GM12878 (cell line): ENCODE data around the gene PPME1. TPM values are rescaled to one million over a fixed set of nuclear protein-coding genes. Genes with fewer than 3 reads are reported as not detected.
A peak's percentile ranks its signal among the peaks of the same experiment; 100 is the strongest.

Source experiments
- ATAC-seq: fragments of 200-7000 bp; cut with Tn5 transposase; 3 replicates; pipeline ENCODE4 v1.9.1; 2020; ENCODE audit warnings: mild to moderate bottlenecking, moderate library complexity
- BruUV-seq: library from RNA; stranded (reverse); fragments of 400-500 nt; replicated peaks from 2 replicates; lab custom pipeline; 2021; lab: Mats Ljungman, UMichigan
- CTCF ChIA-PET: fragments of 300-600 bp; sonication (Branson Sonifier 250); formaldehyde crosslinking; extraction: SDS; loops from one replicate; lab custom pipeline; 2021; ENCODE audit warnings: inconsistent platforms; lab: Yijun Ruan, JAX
- POLR2A ChIA-PET: fragments of 350-600 bp; formaldehyde crosslinking; extraction: SDS; loops from one replicate; lab custom pipeline; 2021; ENCODE audit warnings: inconsistent platforms; lab: Charles Lee
- RAD21 ChIA-PET: fragments of 300-600 bp; sonication (Branson Sonifier 250); formaldehyde crosslinking; loops from one replicate; lab custom pipeline; 2023; ENCODE audit warnings: antibody characterized with exemption; ENCODE audit not compliant: unreplicated experiment; lab: Charles Lee
- SMC1A ChIA-PET: fragments of 300-600 bp; sonication (Branson Sonifier 250); formaldehyde crosslinking; loops from one replicate; lab custom pipeline; 2023; ENCODE audit not compliant: unreplicated experiment, uncharacterized antibody; lab: Charles Lee
- DNase-seq: peaks from one replicate; pipeline ENCODE4 v3.0.0-alpha.2; 2011; ENCODE audit warnings: low read depth, low spot score
- FAIRE-seq: peaks from 3 replicates; lab custom pipeline; 2011; peaks lifted over from hg19 to GRCh38; lab: Jason Lieb, UNC
- H2AFZ ChIP-seq: 2 replicates; pipeline ENCODE4 v1.6.0; 2011; ENCODE audit warnings: low read depth, low read length, control low read depth; ENCODE audit not compliant: control insufficient read depth
- H3K27ac ChIP-seq: 2 replicates; pipeline ENCODE4 v1.5.1; 2011; ENCODE audit warnings: control low read depth; ENCODE audit not compliant: control insufficient read depth, insufficient read depth
- H3K27me3 ChIP-seq, 2 experiments: replicated peaks in 1 of 2; 2 replicates each; pipeline versions ENCODE4 v1.6.0 to v1.6.1; 2011; ENCODE audit warnings: low read length in 1 of 2; ENCODE audit not compliant: control insufficient read depth in 2 of 2, insufficient read depth in 2 of 2
- H3K36me3 ChIP-seq, 2 experiments: 2 replicates each; pipeline ENCODE4 v1.5.1; 2011; ENCODE audit warnings: low read length in 1 of 2; ENCODE audit not compliant: control insufficient read depth in 2 of 2, insufficient read depth in 2 of 2
- H3K4me1 ChIP-seq: 2 replicates; pipeline ENCODE4 v1.6.1; 2011; ENCODE audit warnings: mild to moderate bottlenecking, low read length, moderate library complexity, mixed read lengths; ENCODE audit not compliant: control insufficient read depth, insufficient read depth
- H3K4me2 ChIP-seq: 2 replicates; pipeline ENCODE4 v1.6.0; 2011; ENCODE audit warnings: control low read depth; ENCODE audit not compliant: control insufficient read depth, insufficient read depth
- H3K4me3 ChIP-seq: fragments of 200-600 bp; sonication (generic); 2 replicates; pipeline ENCODE4 v1.5.1; 2016
- H3K79me2 ChIP-seq: 2 replicates; pipeline ENCODE4 v1.6.0; 2011; ENCODE audit warnings: low read length; ENCODE audit not compliant: control insufficient read depth, insufficient read depth
- H3K9ac ChIP-seq: 2 replicates; pipeline ENCODE4 v1.8.0; 2011; ENCODE audit warnings: low read length, control low read depth, mixed read lengths; ENCODE audit not compliant: control insufficient read depth, insufficient read depth
- H3K9me3 ChIP-seq: replicated peaks from 3 replicates; pipeline ENCODE4 v1.5.1; 2011; ENCODE audit warnings: mild to moderate bottlenecking, low read length; ENCODE audit not compliant: control insufficient read depth, insufficient read depth
- H4K20me1 ChIP-seq: 2 replicates; pipeline ENCODE4 v1.6.0; 2011; ENCODE audit not compliant: control insufficient read depth, insufficient read depth
- ATF7 ChIP-seq: fragments of 450-650 bp; IDR thresholded peaks from 2 replicates; pipeline ENCODE4 v1.6.1; 2016; ENCODE audit warnings: low read depth, mild to moderate bottlenecking
- CBFB ChIP-seq: IDR thresholded peaks from 2 replicates; pipeline ENCODE4 v1.6.1; 2016; ENCODE audit warnings: antibody characterized with exemption, low read depth
- FOXK2 ChIP-seq: fragments of 450-650 bp; IDR thresholded peaks from 2 replicates; pipeline ENCODE4 v1.6.1; 2017; ENCODE audit warnings: mild to moderate bottlenecking, moderate library complexity
- FOXM1 ChIP-seq: IDR thresholded peaks from 2 replicates; pipeline ENCODE4 v1.6.1; 2012; ENCODE audit warnings: low read depth, mild to moderate bottlenecking, inconsistent platforms, low read length, moderate library complexity
- IKZF1 ChIP-seq: fragments of 450-650 bp; conservative IDR thresholded peaks from 2 replicates; pipeline ENCODE4 v1.6.1; 2017; ENCODE audit warnings: antibody characterized with exemption, mild to moderate bottlenecking
- IKZF2 ChIP-seq, 2 experiments: fragments of 450-650 bp; IDR thresholded peaks; 2 replicates each; pipeline ENCODE4 v1.6.1; 2017; ENCODE audit warnings: mild to moderate bottlenecking in 2 of 2, moderate library complexity in 2 of 2
- KDM1A ChIP-seq: fragments of 200-600 bp; sonication (generic); IDR thresholded peaks from 2 replicates; pipeline ENCODE4 v1.6.1; 2016; ENCODE audit warnings: borderline replicate concordance
- MTA2 ChIP-seq: fragments of 450-650 bp; IDR thresholded peaks from 2 replicates; pipeline ENCODE4 v1.6.1; 2016; ENCODE audit warnings: low read depth, mild to moderate bottlenecking, moderate library complexity
- POU2F2 ChIP-seq: IDR thresholded peaks from 3 replicates; pipeline ENCODE4 v1.6.1; 2011; ENCODE audit warnings: low read depth, mild to moderate bottlenecking, low read length, borderline replicate concordance
- RELA ChIP-seq: fragments of 450-650 bp; IDR thresholded peaks from 2 replicates; pipeline ENCODE4 v1.8.0; 2014; ENCODE audit warnings: borderline replicate concordance; ENCODE audit not compliant: partially characterized antibody
- RELB ChIP-seq: fragments of 450-650 bp; IDR thresholded peaks from 2 replicates; pipeline ENCODE4 v1.6.1; 2017; ENCODE audit warnings: low read depth, mild to moderate bottlenecking, moderate library complexity
- RUNX3 ChIP-seq: IDR thresholded peaks from 2 replicates; pipeline ENCODE4 v1.6.1; 2012; ENCODE audit warnings: low read length, inconsistent platforms
- SPI1 ChIP-seq: IDR thresholded peaks from 2 replicates; pipeline ENCODE4 v1.6.1; 2011; ENCODE audit warnings: low read depth, mild to moderate bottlenecking, low read length, moderate library complexity, borderline replicate concordance; ENCODE audit not compliant: insufficient read depth
- TBL1XR1 ChIP-seq: IDR thresholded peaks from 2 replicates; pipeline ENCODE4 v1.6.1; 2012; ENCODE audit warnings: low read depth, low read length, improper control_type of control experiment
- ZNF217 ChIP-seq: fragments of 450-650 bp; IDR thresholded peaks from 2 replicates; pipeline ENCODE4 v1.6.1; 2017; ENCODE audit warnings: antibody characterized with exemption, mild to moderate bottlenecking
- ZNF622 ChIP-seq: fragments of 450-650 bp; IDR thresholded peaks from 2 replicates; pipeline ENCODE4 v1.6.1; 2017; ENCODE audit warnings: mild to moderate bottlenecking, inconsistent platforms
- WGBS: methylation state at CpG from one replicate; pipeline ENCODE4 v1.1.6; 2016; ENCODE audit warnings: low lambda C conversion rate; ENCODE audit not compliant: insufficient replicate concordance, insufficient coverage; ENCODE audit errors: missing lambda C conversion rate; 5-methylcytosine and 5-hydroxymethylcytosine counted together
- in situ Hi-C: fragments of 300-500 bp; cut with MboI; formaldehyde crosslinking; loops from 9 replicates; pipeline ENCODE4 v1.14.3; 2018; ENCODE audit warnings: mixed read lengths
- intact Hi-C: fragments of 100-400 bp; cut with micrococcal nuclease; formaldehyde crosslinking; loops from one replicate; pipeline ENCODE4 v1.14.2; 2022; ENCODE audit not compliant: unreplicated experiment
- polyA plus RNA-seq, 11 experiments: library from polyadenylated mRNA; depleted of rRNA in 4 of 11; unstranded in 6 of 11; stranded (reverse) in 5 of 11; fragments of >200 nt; fragmentation: Nextera tagmentation in 4 of 11; fragmentation: Illumina TruSeq in 1 of 11; extraction: Ambion mirVana in 4 of 11; extraction: Trizol in 1 of 11; gene quantifications; 1 replicate in 1 of 11; 2 replicates in 10 of 11; pipeline versions ENCODE4 v1.2.1 to v1.2.3, GENCODE V29; 2011 to 2016; ENCODE audit warnings: inconsistent platforms in 2 of 11, missing spikeins in 2 of 11, low read depth in 1 of 11
- total RNA-seq, 4 experiments: library from RNA; depleted of rRNA in 3 of 4; stranded (reverse); fragments of >200 nt in 3 of 4; fragmentation: Illumina TruSeq in 1 of 4; extraction: Trizol in 1 of 4; gene quantifications; 2 replicates each; pipeline versions ENCODE4 v1.2.1 to v1.2.3, GENCODE V29; 2013 to 2021
- TF ChIP-seq, protein P1 (sequence below): fragments of 450-650 bp; formaldehyde crosslinking; IDR thresholded peaks from 2 replicates; pipeline ENCODE4 v1.4.0; 2022; ENCODE audit warnings: mild to moderate bottlenecking, moderate library complexity

PPME1 gene
- total and polyA plus RNA-seq, 10 of the 15 experiments (the other 5 are each of a cell fraction or from before 2014, with no cell fraction given) = 3.1 to 51.4 (median 20.8) TPM

DNA sequence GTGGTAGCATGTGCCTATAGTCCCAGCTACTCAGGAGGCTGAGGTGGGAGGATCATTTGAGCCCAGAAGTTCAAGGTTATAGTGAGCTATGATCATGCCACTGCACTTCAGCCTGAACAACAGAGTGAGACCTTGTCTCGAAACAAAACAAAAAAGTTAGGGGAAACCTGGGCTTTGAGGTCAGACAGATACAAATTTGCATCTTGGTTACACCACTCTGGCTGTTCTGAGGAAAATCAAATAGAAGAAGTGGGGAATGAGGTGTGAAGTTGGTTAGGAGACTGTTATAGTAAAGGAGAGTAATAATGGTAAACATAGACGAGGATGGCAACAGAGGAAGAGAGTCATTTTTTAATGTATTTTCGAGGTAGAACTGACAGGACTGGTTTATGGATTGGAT, 62.6 kb downstream of the PPME1 start:
- ChIA-PET CTCF (no interaction called here), SMC1A (no interaction called here), POLR2A (no interaction called here), RAD21 (interaction anchor here (0.9 kb wide), 1 partner anchor 254 kb away, joined by 3 read pairs; no protein-coding TSS in a partner anchor)
- no peaks in the 10 kb centered on the region for H3K4me1 ChIP-seq
- no peak for DNase-seq
- no peaks in the 10 kb centered on the region for H3K9me3 ChIP-seq
- intact Hi-C loops (no loop called here), in situ Hi-C loops (no loop called here)
- H3K36me3 ChIP-seq = peaks cover 0 to 8% of the 10 kb centered on the region in 2 experiments; a peak in 1 of 4 replicates
- no peaks in the 10 kb centered on the region for H3K79me2 ChIP-seq
- no peak for FAIRE-seq
- TF ChIP-seq KDM1A (no peak), RELB (peak; percentile 37; the same call in 1 of the 2 replicates), ZNF217 (no peak), RUNX3 (0 out of 2 replicates have a peak, but pooled peaks have one; percentile 14), POU2F2 (0 out of 3 replicates have a peak, but pooled peaks have one; percentile 11), SPI1 (peak; percentile 56; the same call in 1 of the 2 replicates), ZNF622 (no peak), TBL1XR1 (no peak), ATF7 (no peak), MTA2 (0 out of 2 replicates have a peak, but pooled peaks have one; percentile 22), CBFB (no peak), IKZF2 (IDR thresholded peaks at IDR 0.05) (peak; percentile 40 to 47; a peak in 2 of 4 replicates), FOXM1 (no peak), FOXK2 (no peak), IKZF1 (no peak), RELA (no peak)
- TF ChIP-seq, protein P1, sequence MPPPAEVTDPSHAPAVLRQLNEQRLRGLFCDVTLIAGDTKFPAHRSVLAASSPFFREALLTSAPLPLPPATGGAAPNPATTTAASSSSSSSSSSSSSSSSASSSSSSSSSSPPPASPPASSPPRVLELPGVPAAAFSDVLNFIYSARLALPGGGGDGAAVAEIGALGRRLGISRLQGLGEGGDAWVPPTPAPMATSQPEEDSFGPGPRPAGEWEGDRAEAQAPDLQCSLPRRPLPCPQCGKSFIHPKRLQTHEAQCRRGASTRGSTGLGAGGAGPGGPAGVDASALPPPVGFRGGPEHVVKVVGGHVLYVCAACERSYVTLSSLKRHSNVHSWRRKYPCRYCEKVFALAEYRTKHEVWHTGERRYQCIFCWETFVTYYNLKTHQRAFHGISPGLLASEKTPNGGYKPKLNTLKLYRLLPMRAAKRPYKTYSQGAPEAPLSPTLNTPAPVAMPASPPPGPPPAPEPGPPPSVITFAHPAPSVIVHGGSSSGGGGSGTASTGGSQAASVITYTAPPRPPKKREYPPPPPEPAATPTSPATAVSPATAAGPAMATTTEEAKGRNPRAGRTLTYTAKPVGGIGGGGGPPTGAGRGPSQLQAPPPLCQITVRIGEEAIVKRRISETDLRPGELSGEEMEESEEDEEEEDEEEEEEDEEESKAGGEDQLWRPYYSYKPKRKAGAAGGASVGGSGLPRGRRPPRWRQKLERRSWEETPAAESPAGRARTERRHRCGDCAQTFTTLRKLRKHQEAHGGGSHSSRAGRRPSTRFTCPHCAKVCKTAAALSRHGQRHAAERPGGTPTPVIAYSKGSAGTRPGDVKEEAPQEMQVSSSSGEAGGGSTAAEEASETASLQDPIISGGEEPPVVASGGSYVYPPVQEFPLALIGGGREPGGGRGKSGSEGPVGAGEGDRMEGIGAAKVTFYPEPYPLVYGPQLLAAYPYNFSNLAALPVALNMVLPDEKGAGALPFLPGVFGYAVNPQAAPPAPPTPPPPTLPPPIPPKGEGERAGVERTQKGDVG (CRISPR knock-in tag) = no peak
- no peak overlapping the region for H3K27ac ChIP-seq
- 63% methylated on average over 3 of the region's 3 CpGs for WGBS
- ATAC-seq = peak; percentile 33; the same call in 2 of the 3 replicates
- no peak overlapping the region for H3K4me3 ChIP-seq
- H3K9ac ChIP-seq = no peak overlapping the region
- no peak overlapping the region for H2AFZ ChIP-seq
- H3K27me3 ChIP-seq = no peaks in the 10 kb centered on the region
- no peaks in the 10 kb centered on the region for H4K20me1 ChIP-seq
- H3K4me2 ChIP-seq = no peak overlapping the region
- BruUV-seq = no TSS peak
